SK-N-SH (cell line): Measurements from ENCODE around the gene MYOM1. TPM values are rescaled to one million over a fixed set of nuclear protein-coding genes. Genes with fewer than 3 reads are reported as not detected.

Experiments
- CTCF ChIA-PET: fragments of 300-600, 350-600 bp; formaldehyde crosslinking; extraction: SDS; loops from one replicate; lab custom pipeline; 2021; lab: Yijun Ruan, JAX
- POLR2A ChIA-PET: fragments of 350-600 bp; sonication (Branson Sonifier 250); formaldehyde crosslinking; extraction: SDS; loops from one replicate; lab custom pipeline; 2020; ENCODE audit warnings: antibody characterized with exemption, inconsistent platforms; lab: Yijun Ruan, JAX
- DNase-seq: peaks from one replicate; pipeline ENCODE4 v3.0.0; 2012
- H2AFZ ChIP-seq: fragments of 200-600 bp; sonication (generic); 2 replicates; pipeline ENCODE4 v1.8.1; 2016; ENCODE audit warnings: antibody characterized with exemption, mild to moderate bottlenecking, low read depth
- H3F3A ChIP-seq: fragments of 200-600 bp; sonication (generic); replicated peaks from 2 replicates; pipeline ENCODE3; 2016; ENCODE audit warnings: antibody characterized with exemption, mild to moderate bottlenecking; ENCODE audit not compliant: insufficient read depth
- H3K27ac ChIP-seq, 2 experiments: fragments of 200-500 bp in 1 of 2; fragments of 200-600 bp in 1 of 2; sonication (Bioruptor generic) in 1 of 2; sonication (generic), shearing (Covaris generic) in 1 of 2; 2 replicates each; pipeline versions ENCODE4 v1.5.1 to v1.6.1; 2014 to 2016; ENCODE audit warnings: low read depth in 2 of 2, inconsistent platforms in 1 of 2, low read length in 1 of 2, mild to moderate bottlenecking in 1 of 2, mixed read lengths in 1 of 2
- H3K27me3 ChIP-seq: fragments of 200-600 bp; sonication (generic), shearing (Covaris generic); 2 replicates; pipeline ENCODE4 v1.6.1; 2016; ENCODE audit warnings: mixed run types; ENCODE audit not compliant: insufficient read depth
- H3K36me3 ChIP-seq, 2 experiments: fragments of 200-500 bp in 1 of 2; fragments of 200-600 bp in 1 of 2; sonication (Bioruptor generic) in 1 of 2; sonication (generic) in 1 of 2; replicated peaks in 1 of 2; 2 replicates each; pipeline versions ENCODE3 to v1.5.1; 2014 to 2016; ENCODE audit warnings: low read length in 1 of 2, mild to moderate bottlenecking in 1 of 2; ENCODE audit not compliant: insufficient read depth in 2 of 2, control insufficient read depth in 1 of 2
- H3K4me1 ChIP-seq, 2 experiments: fragments of 200-500 bp in 1 of 2; fragments of 200-600 bp in 1 of 2; sonication (Bioruptor generic) in 1 of 2; sonication (generic), shearing (Covaris generic) in 1 of 2; 2 replicates each; pipeline versions ENCODE4 v1.5.1 to v1.6.1; 2014 to 2016; ENCODE audit warnings: low read depth in 1 of 2, low read length in 1 of 2, mixed run types in 1 of 2; ENCODE audit not compliant: insufficient read depth in 2 of 2, control insufficient read depth in 1 of 2
- H3K4me2 ChIP-seq: fragments of 200-600 bp; sonication (generic), shearing (Covaris generic); 2 replicates; pipeline ENCODE4 v1.6.1; 2017; ENCODE audit warnings: mixed run types
- H3K4me3 ChIP-seq, 2 experiments: fragments of 200-500 bp in 1 of 2; fragments of 200-600 bp in 1 of 2; sonication (Bioruptor generic) in 1 of 2; sonication (generic), shearing (Covaris generic) in 1 of 2; 2 replicates each; pipeline versions ENCODE4 v1.5.1 to v1.8.1; 2014 to 2016; ENCODE audit warnings: low read depth in 2 of 2, inconsistent platforms in 1 of 2, low read length in 1 of 2, mild to moderate bottlenecking in 1 of 2, mixed read lengths in 1 of 2, moderate library complexity in 1 of 2
- H3K79me2 ChIP-seq: fragments of 200-600 bp; sonication (generic); 2 replicates; pipeline ENCODE4 v1.8.1; 2017; ENCODE audit warnings: mild to moderate bottlenecking; ENCODE audit not compliant: insufficient read depth
- H3K9ac ChIP-seq: fragments of 200-600 bp; sonication (generic); 2 replicates; pipeline ENCODE4 v1.6.1; 2017; ENCODE audit warnings: mixed run types
- H3K9me2 ChIP-seq: fragments of 200-600 bp; sonication (generic); 2 replicates; pipeline ENCODE4 v1.6.1; 2017; ENCODE audit warnings: mixed run types
- H3K9me3 ChIP-seq: fragments of 200-600 bp; sonication (generic); 2 replicates; pipeline ENCODE4 v1.6.1; 2017; ENCODE audit warnings: mixed run types, mild to moderate bottlenecking, moderate library complexity
- H4K20me1 ChIP-seq: fragments of 200-600 bp; sonication (generic); 2 replicates; pipeline ENCODE4 v1.6.1; 2017; ENCODE audit warnings: mild to moderate bottlenecking, mixed run types; ENCODE audit not compliant: insufficient read depth
- ELF1 ChIP-seq: IDR thresholded peaks from 2 replicates; pipeline ENCODE4 v1.4.0; 2012
- EP300 ChIP-seq, 2 experiments: IDR thresholded peaks; 2 replicates each; pipeline versions ENCODE4 v1.4.0 to v1.6.1; 2012; ENCODE audit warnings: borderline replicate concordance in 1 of 2, low read depth in 1 of 2, low read length in 1 of 2
- FOXJ3 ChIP-seq: sonication (generic); formaldehyde crosslinking; IDR thresholded peaks from 2 replicates; pipeline ENCODE4 v1.5.1; 2020; ENCODE audit warnings: mild to moderate bottlenecking, missing genetic modification reagents
- IRF3 ChIP-seq: fragments of 150-350 bp; IDR thresholded peaks from 2 replicates; pipeline ENCODE4 v1.6.1; 2016; ENCODE audit warnings: mild to moderate bottlenecking, low read depth, low read length
- MAX ChIP-seq: IDR thresholded peaks from 2 replicates; pipeline ENCODE4 v1.4.0; 2012; ENCODE audit warnings: low read depth
- NFIC ChIP-seq: IDR thresholded peaks from 2 replicates; pipeline ENCODE4 v1.4.0; 2012; ENCODE audit warnings: borderline replicate concordance
- NRF1 ChIP-seq: IDR thresholded peaks from 2 replicates; pipeline ENCODE4 v1.6.1; 2012; ENCODE audit warnings: low read depth, mild to moderate bottlenecking, low read length
- PBX3 ChIP-seq: IDR thresholded peaks from 2 replicates; pipeline ENCODE4; 2012
- RAD21 ChIP-seq: IDR thresholded peaks from 2 replicates; pipeline ENCODE4 v1.6.1; 2012; ENCODE audit warnings: mild to moderate bottlenecking, low read length
- REST ChIP-seq: IDR thresholded peaks from 2 replicates; pipeline ENCODE4 v1.6.1; 2012; ENCODE audit warnings: mild to moderate bottlenecking, low read depth, low read length, moderate library complexity
- RXRA ChIP-seq: IDR thresholded peaks from 2 replicates; pipeline ENCODE4 v1.4.0; 2012; ENCODE audit warnings: low read depth, mild to moderate bottlenecking, borderline replicate concordance
- TCF12 ChIP-seq: IDR thresholded peaks from 2 replicates; pipeline ENCODE4 v1.4.0; 2012
- USF1 ChIP-seq: IDR thresholded peaks from 2 replicates; pipeline ENCODE4 v1.4.0; 2012; ENCODE audit warnings: low read depth, borderline replicate concordance
- USF2 ChIP-seq: fragments of 150-350 bp; IDR thresholded peaks from 2 replicates; pipeline ENCODE4 v1.6.1; 2017; ENCODE audit warnings: antibody characterized with exemption, low read length, low read depth, borderline replicate concordance
- ZBTB33 ChIP-seq: IDR thresholded peaks from 2 replicates; pipeline ENCODE4 v1.4.0; 2012; ENCODE audit warnings: low read depth, borderline replicate concordance
- polyA plus RNA-seq, 3 experiments: library from polyadenylated mRNA; depleted of rRNA; stranded (reverse); fragments of >200 nt; gene quantifications; 2 replicates each; pipeline ENCODE4 v1.2.3, GENCODE V29; 2012

MYOM1 gene
- polyA plus RNA-seq, 1 of the 3 experiments (the other 2 are of a cell fraction) = 0.07 TPM

- no peaks in the 10 kb centered on the region for H3K36me3 ChIP-seq
- H3K9me2 ChIP-seq = no peaks in the 10 kb centered on the region
- TF ChIP-seq TCF12 (no peak), NFIC (no peak), USF1 (no peak), REST (no peak), RAD21 (no peak), ELF1 (no peak), MAX (no peak), ZBTB33 (no peak), FOXJ3 (CRISPR knock-in tag) (no peak), RXRA (no peak), PBX3 (no peak), IRF3 (no peak), USF2 (no peak), NRF1 (no peak), EP300 (IDR thresholded peaks at IDR 0.05; ENCODE audit: borderline replicate concordance in 1 of 2, low read depth in 1 of 2, low read length in 1 of 2) (no peak)
- H3K4me1 ChIP-seq = peaks cover 0 to 12% of the 10 kb centered on the region in 2 experiments; a peak in 2 of 4 replicates
- no peaks in the 10 kb centered on the region for H4K20me1 ChIP-seq
- CTCF ChIA-PET = interaction anchor here (1.2 to 3.8 kb wide), 3 partner anchors 21 to 44 kb away, joined by 3 to 16 read pairs (median 3); no protein-coding TSS in a partner anchor
- no peak for DNase-seq
- no peaks in the 10 kb centered on the region for H3F3A ChIP-seq
- no peak overlapping the region for H3K9ac ChIP-seq
- H3K79me2 ChIP-seq = no peaks in the 10 kb centered on the region
- no peak overlapping the region for H2AFZ ChIP-seq
- H3K9me3 ChIP-seq = no peaks in the 10 kb centered on the region
- H3K27me3 ChIP-seq = no peaks in the 10 kb centered on the region
- H3K27ac ChIP-seq = no peak overlapping the region
- POLR2A ChIA-PET = no interaction called here
- no peak overlapping the region for H3K4me2 ChIP-seq
- no peak overlapping the region for H3K4me3 ChIP-seq
Measured at GRCh38 chr18:3107740-3108151, 112.0 kb downstream of the MYOM1 start.
